SH-SY5Y (cell line): Measurements from ENCODE around the gene SORT1.

Source experiments
- GATA2 ChIP-seq: IDR thresholded peaks from 2 replicates; pipeline ENCODE4 v1.6.1; 2011; ENCODE audit warnings: mild to moderate bottlenecking, low read depth, low read length
- GATA3 ChIP-seq: IDR thresholded peaks from 2 replicates; pipeline ENCODE4 v1.6.1; 2011; ENCODE audit warnings: low read depth, mild to moderate bottlenecking, low read length, moderate library complexity

DNA sequence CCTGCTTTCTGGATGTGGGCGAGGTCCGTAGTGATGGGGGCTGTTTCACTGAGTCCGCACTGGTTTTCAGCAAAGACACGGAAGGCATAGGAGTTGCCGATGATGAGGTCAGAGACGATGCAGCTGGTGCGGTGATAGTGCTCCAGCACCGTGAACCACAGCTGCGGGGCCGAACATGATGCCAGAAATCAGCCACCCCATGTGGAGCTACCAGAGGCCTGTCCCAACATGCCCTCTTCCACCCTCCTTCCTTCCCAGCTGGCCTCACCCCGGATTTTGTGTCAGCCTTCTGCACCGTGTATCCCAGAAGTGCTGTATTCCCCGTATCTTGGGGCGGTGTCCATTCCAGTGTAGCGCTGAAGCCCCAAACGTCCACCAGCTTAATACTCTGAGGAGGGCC, 100.9 kb downstream of the SORT1 start:
- TF ChIP-seq GATA3 (no peak), GATA2 (no peak)
